HG02763 (cell line): ENCODE data around the gene TRIM25.

Experiments
- ATAC-seq: cut with Tn5 transposase; IDR thresholded peaks from one replicate; pipeline ENCODE4 v1.9.1; 2021; ENCODE audit warnings: mild to moderate bottlenecking, moderate library complexity; ENCODE audit not compliant: unreplicated experiment

Gene TRIM25

DNA sequence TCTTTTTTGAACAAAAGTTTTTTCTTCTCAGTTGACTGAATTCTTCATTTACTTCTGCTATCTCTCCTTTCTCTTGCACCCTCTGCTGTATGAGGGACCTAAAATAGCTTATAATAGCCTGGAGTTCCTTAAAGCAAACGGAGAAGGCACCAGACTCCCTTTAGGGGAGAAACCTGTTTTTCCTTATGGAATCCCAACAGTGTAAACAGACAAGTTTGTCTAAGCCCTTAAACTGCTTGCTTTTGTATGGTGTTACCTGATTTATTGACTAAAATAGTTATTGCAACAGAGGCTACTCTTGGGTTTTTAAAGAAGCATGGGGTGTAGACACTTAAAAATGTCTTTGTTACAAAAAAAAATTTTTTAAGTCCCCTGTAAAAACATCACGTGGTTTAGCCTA, 12.9 kb upstream of the TRIM25 start:
- no peak for ATAC-seq

DNA sequence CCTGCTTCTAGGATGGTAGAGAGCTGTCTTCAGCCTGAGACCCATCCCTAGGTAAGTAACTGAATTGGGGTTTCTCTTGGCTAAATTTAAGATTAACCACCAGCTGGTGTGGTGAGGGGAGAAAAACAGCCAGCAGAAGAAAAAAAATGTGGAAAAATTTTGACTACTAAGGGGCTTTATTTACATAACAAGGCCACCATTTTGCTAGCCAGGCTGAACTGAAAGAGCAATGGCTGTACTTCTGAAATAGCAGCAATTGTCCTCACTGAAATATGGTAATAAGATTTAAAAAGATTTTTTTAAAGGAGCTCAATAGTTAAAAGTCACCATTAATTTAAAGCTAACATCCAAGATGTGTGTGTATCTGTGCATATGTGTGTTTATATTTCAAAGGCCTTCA, 12.4 kb upstream of the TRIM25 start:
- ATAC-seq, result no peak

DNA sequence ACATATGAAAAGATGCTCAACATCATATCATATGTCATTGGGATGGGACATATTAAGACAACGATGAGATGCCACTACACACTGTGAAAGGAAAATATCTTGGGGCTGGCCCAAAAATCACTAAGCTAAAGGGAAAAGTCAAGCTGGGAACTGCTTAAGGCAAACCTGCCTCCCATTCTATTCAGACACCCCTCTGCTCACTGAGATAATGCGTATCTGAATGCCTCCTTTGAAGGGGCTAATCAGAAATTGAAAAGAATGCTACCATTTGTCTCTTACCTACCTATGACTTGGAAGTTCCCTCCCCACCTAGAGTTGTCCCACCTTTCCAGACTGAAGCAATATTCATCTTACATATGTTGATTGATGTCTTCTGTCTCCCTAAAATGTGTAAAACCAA, 11.2 kb upstream of the TRIM25 start:
- ATAC-seq, result no peak

DNA sequence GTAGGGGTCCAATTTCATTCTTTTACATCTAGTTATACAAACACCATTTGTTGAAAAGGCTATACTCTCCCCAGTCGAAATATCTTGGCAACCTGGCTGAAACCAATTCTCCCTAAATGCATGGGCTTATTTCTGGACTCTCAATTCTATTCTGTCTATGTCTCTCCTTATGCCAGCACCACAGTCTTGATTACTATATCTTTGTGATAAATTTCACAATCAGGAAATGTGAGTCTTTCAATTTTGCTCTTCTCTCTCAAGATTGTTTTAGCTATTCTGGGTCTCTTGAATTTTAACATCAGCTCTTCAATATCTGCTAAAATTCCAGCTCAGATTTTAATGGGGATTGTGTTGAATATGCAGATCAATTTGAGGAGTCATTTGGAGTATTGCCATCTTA, 5.9 kb upstream of the TRIM25 start:
- ATAC-seq, result no peak

DNA sequence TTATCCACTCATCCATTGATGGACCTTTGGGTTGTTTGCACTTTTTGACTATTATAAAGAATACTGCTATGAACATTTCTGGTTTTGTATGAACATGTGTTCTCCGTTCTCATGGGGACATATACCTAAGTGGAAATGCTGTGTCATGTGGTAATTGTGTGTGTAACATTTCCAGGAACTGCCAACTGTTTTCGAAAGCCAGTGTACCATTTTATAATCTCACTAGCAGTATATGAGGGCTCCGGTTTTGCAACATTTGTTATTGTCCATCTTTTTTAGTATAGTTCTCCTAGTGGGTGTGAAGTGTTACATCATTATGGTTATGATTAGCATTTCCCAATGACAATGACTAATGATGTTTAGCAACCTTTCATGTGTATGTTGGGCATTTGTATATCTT, 5.1 kb upstream of the TRIM25 start:
- ATAC-seq, result no peak

DNA sequence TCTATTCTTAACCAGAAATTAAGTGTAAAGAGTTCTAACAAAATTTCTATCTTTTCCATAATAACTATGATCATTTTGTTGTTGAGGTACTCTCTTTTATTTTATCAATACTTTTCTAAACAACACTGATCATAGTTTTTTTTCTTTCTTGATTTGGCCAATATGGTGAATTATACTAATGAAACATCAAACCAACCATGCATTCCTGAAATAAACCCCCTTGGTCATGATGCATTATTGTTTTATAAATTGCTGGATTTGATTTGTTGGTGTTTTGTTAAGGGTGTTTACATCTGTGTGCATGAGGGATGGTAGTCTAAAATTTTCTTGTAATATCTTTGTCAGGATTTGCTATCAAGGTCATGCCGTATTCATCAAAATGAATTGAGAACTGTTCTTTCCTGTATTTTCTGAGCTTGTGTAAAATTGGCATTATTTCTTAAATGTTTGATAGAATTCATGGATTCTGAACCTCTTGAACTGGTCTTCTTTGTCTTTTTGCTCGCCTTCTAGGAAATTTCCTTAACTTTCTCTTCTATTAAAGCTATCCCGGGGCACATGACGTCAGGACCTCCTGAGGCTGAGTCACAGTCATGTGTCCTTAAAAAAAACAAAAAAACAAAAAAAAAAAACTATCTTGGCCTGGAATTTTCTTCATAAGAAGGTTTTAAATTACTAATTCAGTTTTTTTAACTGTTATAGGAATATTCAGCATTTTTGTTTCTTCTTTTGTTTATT, 3.9 kb upstream of the TRIM25 start:
- ATAC-seq, result no peak

DNA sequence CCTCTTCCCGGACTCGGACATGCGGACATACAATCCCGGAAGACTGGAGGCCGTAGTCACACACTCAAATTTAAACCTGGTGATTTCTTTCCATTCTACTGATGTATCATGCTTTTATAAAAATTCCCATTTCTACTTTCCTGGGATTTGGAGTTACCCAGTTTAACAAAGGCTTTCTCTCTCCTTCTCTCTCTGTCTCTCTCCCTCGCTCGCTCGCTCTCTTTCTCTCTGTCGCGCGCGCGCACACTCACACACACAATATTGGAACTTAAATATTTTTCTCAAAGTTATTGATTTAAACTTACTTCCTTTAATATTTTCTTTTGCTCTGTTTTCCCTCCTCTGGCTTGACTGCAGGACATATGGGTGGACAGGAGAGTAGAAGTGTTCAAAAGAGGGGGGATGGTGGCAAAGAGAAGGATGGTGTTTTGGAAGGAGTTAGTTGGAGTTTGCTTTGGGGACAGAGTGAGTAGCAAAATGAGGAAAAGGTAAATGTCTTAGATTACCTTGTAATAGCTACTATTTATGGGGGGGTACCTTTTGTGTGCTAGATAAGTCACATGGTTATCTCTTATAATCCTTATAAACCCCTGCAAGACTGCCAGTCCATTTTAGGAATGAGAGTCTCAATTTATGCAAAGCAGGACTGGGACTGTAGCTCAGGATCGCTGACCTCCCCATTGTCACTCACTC, 878 bp upstream of the TRIM25 start:
- no peak for ATAC-seq

DNA sequence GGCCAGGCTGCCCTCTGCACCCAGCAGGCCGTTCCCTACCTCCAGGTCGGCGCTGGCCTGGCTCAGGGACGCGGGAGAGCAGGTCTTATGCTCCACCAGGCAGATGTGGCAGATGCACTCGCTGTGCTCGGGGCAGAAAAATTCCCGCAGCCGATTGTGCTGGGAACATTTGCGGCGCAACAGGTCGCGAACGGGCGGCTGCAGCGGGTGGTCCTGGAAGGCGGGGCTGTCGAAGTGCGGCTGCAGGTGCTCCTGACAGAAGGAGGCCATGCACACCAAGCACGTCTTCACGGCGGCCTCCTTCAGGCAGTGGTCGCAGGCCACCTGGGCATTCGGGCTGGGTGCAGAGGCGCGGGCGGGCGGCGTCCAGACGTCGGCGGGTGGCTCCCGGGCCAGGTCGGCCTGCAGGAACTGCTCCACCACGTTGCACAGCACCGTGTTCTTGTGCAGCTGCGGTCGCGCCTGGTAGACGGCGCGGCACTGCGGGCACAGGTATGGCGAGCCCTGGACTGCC, 439 bp downstream of the TRIM25 start:
- peak; percentile 37 for ATAC-seq

DNA sequence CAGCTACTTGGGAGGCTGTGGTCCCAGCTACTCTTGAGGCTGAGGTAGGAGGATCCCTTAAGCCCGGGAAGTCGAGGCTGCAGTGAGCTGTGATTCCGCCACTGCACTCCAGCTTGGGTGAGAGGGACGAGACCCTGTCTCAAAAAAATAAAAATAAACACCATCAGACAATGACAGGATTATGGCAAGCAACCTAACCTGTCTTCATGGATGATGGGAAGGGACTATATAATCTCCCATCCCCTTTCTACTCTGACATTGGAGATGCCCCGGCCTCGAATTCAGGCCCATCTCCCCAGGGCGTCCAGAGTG, 893 bp downstream of the TRIM25 start:
- no peak for ATAC-seq

DNA sequence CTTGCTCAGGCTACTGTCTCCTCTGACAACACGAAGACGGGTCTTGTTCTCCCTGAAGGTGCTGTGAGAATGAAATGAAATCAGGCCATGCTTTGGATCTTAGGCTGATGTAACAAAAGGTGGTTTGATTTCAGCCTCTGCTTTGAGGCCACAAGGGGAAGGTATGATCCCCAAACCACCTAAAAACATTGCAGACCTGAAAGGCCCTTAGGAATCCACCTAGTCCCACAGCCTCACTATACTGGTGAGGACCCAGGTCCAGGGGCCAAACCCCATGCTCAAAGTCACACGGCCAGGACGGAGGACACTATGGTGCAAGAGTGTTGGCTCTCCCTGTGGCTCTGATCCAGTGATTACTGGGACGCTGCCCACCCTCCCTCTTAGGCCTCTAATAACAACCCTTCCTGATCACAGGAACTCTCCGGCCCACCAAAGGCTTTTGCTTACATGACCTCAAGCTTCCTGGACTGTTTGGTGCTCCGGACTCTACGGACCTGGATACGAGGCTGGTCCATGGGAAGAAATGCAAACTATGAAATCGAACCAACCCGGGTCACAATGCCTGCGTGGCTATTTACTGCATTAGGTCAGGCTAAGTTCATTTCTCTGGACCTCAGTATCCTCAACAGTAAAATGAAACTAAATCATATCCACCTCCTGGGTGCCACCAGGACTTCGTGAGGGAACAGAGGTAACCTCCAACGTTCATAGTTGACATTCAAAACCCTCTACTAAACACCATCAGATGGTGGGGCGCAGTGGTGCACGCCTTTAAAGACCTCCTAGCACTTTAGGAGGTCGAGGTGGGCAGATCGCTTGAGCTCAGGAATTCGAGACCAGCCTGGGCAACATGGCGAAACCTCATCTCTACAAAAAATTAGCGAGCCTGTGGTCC, 1.5 kb downstream of the TRIM25 start:
- ATAC-seq, result no peak

DNA sequence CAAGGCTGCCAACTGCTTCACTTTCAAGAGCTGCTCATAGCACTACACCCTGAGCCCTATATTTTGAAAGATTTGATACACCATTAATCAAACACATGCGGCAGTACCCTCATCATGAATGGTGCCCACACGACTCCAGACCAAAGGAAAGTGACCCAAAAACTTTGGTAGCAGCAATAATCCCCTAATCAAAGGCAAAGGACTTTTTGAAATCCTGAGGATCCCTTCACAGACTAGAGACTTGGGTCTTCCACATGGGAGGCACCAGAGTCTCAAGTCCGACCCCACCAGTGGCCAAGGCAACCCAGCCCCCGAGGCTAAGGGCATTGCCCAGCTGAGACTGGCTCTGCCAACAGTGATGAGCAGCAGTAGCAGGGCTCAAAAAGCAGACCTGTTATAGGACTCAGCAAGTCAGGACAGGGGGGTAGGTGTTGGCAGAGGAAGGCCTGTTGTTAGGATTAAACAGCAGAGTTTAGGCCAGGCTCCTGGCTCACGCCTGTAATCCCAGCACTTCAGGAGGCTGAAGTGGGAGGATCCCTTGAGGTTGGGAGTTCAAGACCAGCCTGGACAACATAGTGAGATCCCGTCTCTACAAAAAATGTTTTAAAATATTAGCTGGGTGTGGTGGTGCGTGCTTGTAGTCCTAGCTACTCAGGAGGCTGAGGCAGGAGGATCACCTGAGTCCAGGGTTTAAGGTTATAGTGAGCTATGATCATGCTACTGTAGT, 3.2 kb downstream of the TRIM25 start:
- no peak for ATAC-seq

DNA sequence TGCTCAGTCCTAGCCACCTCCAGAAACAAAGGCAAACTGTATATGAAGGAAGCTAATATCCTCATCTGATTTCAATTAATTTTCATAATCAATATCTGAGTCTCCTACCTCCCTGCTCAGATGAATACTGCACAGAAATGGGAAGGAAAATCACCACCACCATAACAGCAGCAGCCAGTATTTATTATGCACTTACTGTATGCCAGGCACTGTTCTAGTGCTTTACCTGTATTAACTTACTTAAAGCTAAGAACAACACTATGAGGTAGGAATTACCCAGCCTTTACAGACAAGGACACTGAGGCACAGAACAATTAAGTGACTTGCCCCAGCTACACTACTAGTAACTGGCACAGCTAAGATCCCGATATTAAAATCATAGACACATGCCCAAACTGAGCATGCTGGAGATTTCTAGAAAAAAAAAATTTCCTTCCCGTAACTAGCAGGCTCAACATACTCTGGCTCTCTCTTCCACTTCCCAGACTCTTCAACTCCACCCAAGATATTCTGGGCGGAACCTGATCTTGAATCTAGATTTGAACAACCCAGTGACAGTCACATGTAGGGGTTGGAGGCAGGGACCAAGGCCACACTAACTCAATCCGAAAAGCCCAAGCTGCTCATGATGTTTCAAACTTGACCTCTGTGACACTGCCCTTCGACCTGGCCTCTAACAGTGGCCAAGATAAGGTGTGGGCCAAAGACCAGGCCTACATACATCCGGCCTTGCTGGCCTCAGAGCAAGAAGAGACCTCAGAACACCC, 3.9 kb downstream of the TRIM25 start:
- ATAC-seq, result no peak

DNA sequence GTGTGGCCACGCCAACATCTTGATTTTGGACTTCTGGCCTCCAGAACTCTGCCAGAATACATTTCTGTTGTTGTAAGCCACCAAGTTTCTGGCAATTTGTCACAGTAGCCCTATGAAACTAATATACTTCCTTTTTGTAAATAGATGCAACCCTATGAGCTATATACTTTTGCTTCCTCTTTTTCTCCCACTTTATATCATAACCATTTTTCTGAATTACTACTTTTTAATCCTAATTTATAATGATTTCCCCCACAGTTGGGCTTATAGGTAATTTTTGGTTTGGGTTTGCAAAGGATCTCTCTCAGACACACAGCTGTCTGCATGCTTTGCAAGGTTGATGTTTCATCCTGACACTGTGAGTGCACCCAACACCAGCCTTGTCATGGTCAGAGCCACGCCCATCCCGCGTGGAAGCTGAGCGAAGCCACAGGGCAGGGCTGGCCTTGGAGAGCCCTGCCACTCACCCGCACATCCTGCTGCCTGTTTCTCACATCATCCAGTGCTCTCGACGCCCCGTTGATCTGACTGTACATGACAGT, 5.8 kb downstream of the TRIM25 start:
- ATAC-seq, result peak; percentile 71

DNA sequence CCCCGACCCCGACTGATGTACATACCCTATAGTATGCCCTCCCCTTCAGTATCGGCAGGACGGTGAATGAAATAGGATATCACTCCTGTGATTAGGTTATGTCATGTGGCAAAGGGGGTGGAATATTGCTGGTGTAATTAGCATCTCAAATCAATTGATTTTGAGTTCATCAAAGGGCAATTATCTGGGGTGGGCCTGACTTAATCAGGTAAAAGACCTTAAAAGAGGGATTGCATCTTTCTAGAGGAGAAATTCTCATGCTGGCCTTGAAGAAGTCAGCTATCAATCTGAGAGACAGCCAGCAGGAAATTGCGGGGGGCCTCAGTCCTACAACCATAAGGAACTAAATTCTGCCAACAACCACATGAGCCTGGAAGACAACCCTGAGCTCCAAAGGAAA, 10.3 kb downstream of the TRIM25 start:
- ATAC-seq, result no peak

DNA sequence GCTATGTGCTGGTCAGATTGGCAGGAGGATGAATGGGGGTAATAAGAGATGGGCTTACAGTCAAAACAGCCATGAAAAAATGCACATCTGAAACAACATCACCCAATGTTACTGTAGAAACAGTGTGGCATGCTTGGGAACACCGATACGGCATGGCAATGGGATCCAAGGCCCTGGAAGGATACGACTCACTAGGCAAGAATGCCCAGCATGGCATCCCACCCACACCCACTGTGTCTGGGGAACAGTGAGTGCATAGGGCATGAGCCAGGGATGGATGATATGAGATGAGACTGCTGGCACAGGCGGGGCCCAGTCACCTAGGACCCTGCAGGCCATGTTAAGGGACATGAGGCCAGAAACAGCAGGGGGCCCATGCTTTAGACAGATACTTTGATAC, 11.5 kb downstream of the TRIM25 start:
- ATAC-seq, result no peak

DNA sequence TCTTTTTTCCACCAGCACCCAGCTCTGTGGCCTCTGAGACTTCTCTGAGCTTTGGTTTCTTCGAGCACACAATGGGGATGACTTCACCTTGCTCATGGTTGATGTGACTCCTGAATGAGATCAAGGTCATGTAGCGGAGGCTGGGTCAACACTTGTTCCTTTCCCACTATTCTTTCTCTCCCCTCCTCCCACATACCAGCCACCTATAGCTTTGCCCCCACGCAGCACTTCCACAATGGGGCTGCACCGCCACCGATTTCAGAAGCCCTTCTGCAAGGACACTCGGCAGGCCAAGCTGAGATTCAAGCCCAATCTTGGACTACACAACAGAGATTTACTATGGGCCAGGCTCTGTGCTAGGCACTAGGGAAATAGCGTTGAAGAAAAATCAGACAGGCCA, 14.4 kb downstream of the TRIM25 start:
- ATAC-seq, result no peak

DNA sequence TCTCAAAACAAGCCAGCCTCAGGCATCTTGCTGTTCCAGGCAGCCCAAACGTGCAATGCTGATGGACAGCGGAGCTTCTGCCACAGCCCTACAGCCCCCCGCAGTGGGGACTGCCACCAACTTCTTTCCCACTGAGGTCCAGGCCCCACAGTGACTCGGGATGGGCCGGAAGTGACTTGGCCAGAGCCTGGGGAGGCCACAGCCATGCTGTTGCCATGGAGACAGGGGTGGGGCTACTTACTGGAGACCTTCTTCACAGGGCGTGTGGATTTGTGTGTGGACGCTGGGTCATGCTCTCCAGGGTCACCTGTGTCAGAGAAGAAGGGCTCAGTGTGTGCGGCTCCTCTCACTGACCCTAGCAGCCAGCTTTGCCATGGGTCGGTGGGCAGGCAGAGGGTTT, 15.0 kb downstream of the TRIM25 start:
- no peak for ATAC-seq

DNA sequence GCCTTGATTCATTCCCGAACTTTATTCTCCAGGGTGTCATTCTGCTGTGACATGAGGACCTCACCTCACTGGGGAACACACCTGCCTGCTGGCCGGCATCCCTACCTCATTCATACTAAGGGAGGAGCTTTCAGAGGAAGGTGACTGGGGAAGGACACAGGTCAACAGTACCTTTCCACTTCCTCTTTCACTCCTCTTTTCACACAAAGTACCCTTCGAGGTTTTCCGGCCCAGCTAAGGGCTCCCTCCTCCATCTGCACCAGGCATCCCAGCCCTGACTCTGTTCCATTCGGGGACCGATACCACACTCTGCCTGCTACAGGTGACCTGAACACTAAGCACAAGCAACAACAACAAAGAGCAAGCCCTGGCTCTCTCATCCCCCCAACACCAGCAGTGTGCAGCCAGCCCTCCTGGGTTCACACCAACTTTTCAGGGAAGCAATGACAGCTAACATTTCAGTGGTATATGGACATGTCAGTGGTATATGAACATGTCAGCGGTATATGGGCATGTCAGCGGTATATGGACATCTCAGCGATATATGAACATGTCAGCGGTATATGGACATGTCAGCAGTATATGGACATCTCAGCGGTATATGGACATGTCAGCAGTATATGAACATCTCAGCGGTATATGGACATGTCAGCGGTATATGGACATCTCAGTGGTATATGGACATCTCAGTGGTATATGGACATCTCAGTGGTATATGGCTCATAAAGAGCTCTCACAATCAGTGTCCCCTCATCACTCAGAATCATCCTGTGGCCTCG, 16.0 kb downstream of the TRIM25 start:
- peak; percentile 42 for ATAC-seq

DNA sequence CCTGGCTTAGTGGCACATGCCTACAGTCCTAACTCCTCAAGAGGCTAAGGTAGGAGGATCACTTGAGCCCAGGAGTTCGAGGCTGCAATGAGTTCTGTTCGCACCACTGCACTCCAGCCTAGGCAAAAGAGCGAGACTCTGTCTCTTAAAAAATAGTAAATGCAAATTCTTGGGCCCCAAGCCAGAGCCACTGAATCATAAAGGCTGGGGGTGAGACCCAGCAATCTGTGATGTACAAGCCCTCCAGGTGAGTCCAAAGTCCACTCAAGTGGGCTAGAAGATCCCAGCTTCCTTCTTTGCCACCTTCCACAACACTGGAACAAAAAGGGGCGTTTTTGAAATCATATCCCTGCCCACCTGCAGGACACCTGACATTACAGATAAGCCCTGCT, 16.9 kb downstream of the TRIM25 start:
- no peak for ATAC-seq
